HG03139 (cell line): ENCODE measurements around the gene CD33.
"Not testable (repeated sequence)": the region's sequence is repeated elsewhere in the genome, so short reads cannot be mapped to it uniquely, and the experiment has no call there.

Source experiments
- ATAC-seq: cut with Tn5 transposase; IDR thresholded peaks from one replicate; pipeline ENCODE4 v1.9.1; 2021; ENCODE audit not compliant: unreplicated experiment

Gene CD33

GRCh38 chr19:51224898-51225393 is at the start of gene CD33:
TSS of gene CD33 (plus strand) at chr19:51225080. CDS start at chr19:51225119, 39 bp downstream.
- ATAC-seq = not testable (repeated sequence)

- ATAC-seq = no peak
Measured at GRCh38 chr19:51179256-51179655, 45.6 kb upstream of the CD33 start.

GRCh38 chr19:51181377-51181912 is 43.4 kb upstream of the CD33 start:
- no peak for ATAC-seq

- no peak for ATAC-seq
Measured at GRCh38 chr19:51181913-51182419, 42.9 kb upstream of the CD33 start.

GRCh38 chr19:51183629-51184028 is 41.3 kb upstream of the CD33 start:
- no peak for ATAC-seq

- no peak for ATAC-seq
Measured at GRCh38 chr19:51185069-51185867, 39.6 kb upstream of the CD33 start.

GRCh38 chr19:51185868-51186215 is 39.0 kb upstream of the CD33 start:
- no peak for ATAC-seq

GRCh38 chr19:51186323-51186722 is 38.6 kb upstream of the CD33 start:
- ATAC-seq = no peak

GRCh38 chr19:51187395-51188226 is 37.3 kb upstream of the CD33 start:
- ATAC-seq = no peak

GRCh38 chr19:51188227-51188559 is 36.7 kb upstream of the CD33 start:
- no peak for ATAC-seq

GRCh38 chr19:51192689-51193088 is 32.2 kb upstream of the CD33 start:
- ATAC-seq = no peak

- ATAC-seq = no peak
Measured at GRCh38 chr19:51194527-51195315, 30.2 kb upstream of the CD33 start.

GRCh38 chr19:51195316-51195586 is 29.6 kb upstream of the CD33 start:
- ATAC-seq = no peak

GRCh38 chr19:51195616-51196015 is 29.3 kb upstream of the CD33 start:
- ATAC-seq = no peak

GRCh38 chr19:51196181-51196580 is 28.7 kb upstream of the CD33 start:
- ATAC-seq = no peak

- ATAC-seq = no peak
Measured at GRCh38 chr19:51198641-51199040, 26.2 kb upstream of the CD33 start.

GRCh38 chr19:51200071-51200666 is 24.7 kb upstream of the CD33 start:
- ATAC-seq = no peak

GRCh38 chr19:51201712-51202111 is 23.2 kb upstream of the CD33 start:
- no peak for ATAC-seq

- ATAC-seq = no peak
Measured at GRCh38 chr19:51203916-51204315, 21.0 kb upstream of the CD33 start.

- no peak for ATAC-seq
Measured at GRCh38 chr19:51204321-51204720, 20.6 kb upstream of the CD33 start.

GRCh38 chr19:51207747-51208146 is 17.1 kb upstream of the CD33 start:
- no peak for ATAC-seq
